Liver (tissue), 9 donors: ENCODE data around the gene MRPL18. TPM values are rescaled to one million over a fixed set of nuclear protein-coding genes. Genes with fewer than 3 reads are reported as not detected.

Experiments used
- DNase-seq: peaks from one replicate; pipeline ENCODE4 v3.0.0-alpha.2; 2017; ENCODE audit warnings: low spot score
- H3K27ac ChIP-seq, 2 donors: one replicate each; pipeline ENCODE4 v1.7.0; 2013; ENCODE audit warnings: inconsistent platforms in 2 of 2, low read length in 2 of 2, control low read depth in 1 of 2, low read depth in 1 of 2, mild to moderate bottlenecking in 1 of 2
- H3K27me3 ChIP-seq, 4 donors: one replicate each; pipeline versions ENCODE4 v1.6.1 to v1.7.0; 2013; ENCODE audit warnings: low read length in 3 of 4, inconsistent platforms in 1 of 4, mild to moderate bottlenecking in 1 of 4, moderate library complexity in 1 of 4; ENCODE audit not compliant: control insufficient read depth in 4 of 4, insufficient read depth in 4 of 4
- H3K36me3 ChIP-seq, 4 donors: one replicate each; pipeline versions ENCODE4 v1.6.1 to v1.7.0; 2013; ENCODE audit warnings: low read length in 3 of 4, mild to moderate bottlenecking in 3 of 4, low read depth in 1 of 4, moderate library complexity in 1 of 4; ENCODE audit not compliant: control insufficient read depth in 4 of 4, insufficient read depth in 3 of 4
- H3K4me1 ChIP-seq, 4 donors: one replicate each; pipeline versions ENCODE4 v1.6.1 to v1.7.0; 2013; ENCODE audit warnings: low read length in 3 of 4, mild to moderate bottlenecking in 3 of 4, moderate library complexity in 1 of 4; ENCODE audit not compliant: control insufficient read depth in 4 of 4, insufficient read depth in 4 of 4
- H3K4me3 ChIP-seq, 3 donors: one replicate each; pipeline versions ENCODE4 v1.6.1 to v1.7.0; 2013; ENCODE audit warnings: low read length in 3 of 3, control low read depth in 1 of 3, low read depth in 1 of 3, mild to moderate bottlenecking in 1 of 3
- H3K9ac ChIP-seq, 2 donors: one replicate each; pipeline ENCODE4 v1.7.0; 2013; ENCODE audit warnings: low read length in 2 of 2, mild to moderate bottlenecking in 2 of 2, moderate library complexity in 2 of 2, control low read depth in 1 of 2, low read depth in 1 of 2
- H3K9me3 ChIP-seq, 4 donors: one replicate each; pipeline versions ENCODE4 v1.6.1 to v1.7.0; 2013; ENCODE audit warnings: low read length in 3 of 4; ENCODE audit not compliant: control insufficient read depth in 4 of 4
- CTCF ChIP-seq: fragments of 150-350 bp; IDR thresholded peaks from 2 replicates; pipeline ENCODE4 v1.5.1; 2017; ENCODE audit warnings: improper control_type of control experiment, low read depth, low read length; ENCODE audit not compliant: missing input control
- EGR1 ChIP-seq, 2 donors: IDR thresholded peaks; 2 replicates each; pipeline ENCODE4 v1.6.1; 2016 to 2018; ENCODE audit warnings: antibody characterized with exemption in 2 of 2, low read depth in 2 of 2
- FOXA1 ChIP-seq: IDR thresholded peaks from 2 replicates; pipeline ENCODE4 v1.6.1; 2016; ENCODE audit warnings: antibody characterized with exemption
- GABPA ChIP-seq, 2 donors: IDR thresholded peaks in 1 of 2; conservative IDR thresholded peaks in 1 of 2; 2 replicates each; pipeline ENCODE4 v1.6.1; 2016; ENCODE audit warnings: antibody characterized with exemption in 2 of 2, mild to moderate bottlenecking in 1 of 2, moderate library complexity in 1 of 2
- HNF4A ChIP-seq, 2 donors: conservative IDR thresholded peaks; 2 replicates each; pipeline ENCODE4 v1.6.1; 2016; ENCODE audit warnings: antibody characterized with exemption in 2 of 2, mild to moderate bottlenecking in 2 of 2
- HNF4G ChIP-seq: IDR thresholded peaks from 2 replicates; pipeline ENCODE4 v1.6.1; 2016; ENCODE audit warnings: antibody characterized with exemption
- JUND ChIP-seq, 2 donors: IDR thresholded peaks; 2 replicates each; pipeline ENCODE4 v1.6.1; 2016; ENCODE audit warnings: antibody characterized with exemption in 2 of 2
- MAX ChIP-seq: IDR thresholded peaks from 2 replicates; pipeline ENCODE4 v1.6.1; 2016; ENCODE audit warnings: antibody characterized with exemption
- NR2F2 ChIP-seq: IDR thresholded peaks from 2 replicates; pipeline ENCODE4 v1.6.1; 2016; ENCODE audit warnings: antibody characterized with exemption
- RAD21 ChIP-seq, 2 donors: IDR thresholded peaks; 2 replicates each; pipeline ENCODE4 v1.6.1; 2016; ENCODE audit warnings: antibody characterized with exemption in 2 of 2, mild to moderate bottlenecking in 2 of 2
- REST ChIP-seq: IDR thresholded peaks from 2 replicates; pipeline ENCODE4 v1.6.1; 2016; ENCODE audit warnings: antibody characterized with exemption, mild to moderate bottlenecking
- RXRA ChIP-seq, 2 donors: IDR thresholded peaks; 2 replicates each; pipeline ENCODE4 v1.6.1; 2017 to 2018; ENCODE audit warnings: antibody characterized with exemption in 2 of 2, mild to moderate bottlenecking in 1 of 2
- SP1 ChIP-seq: IDR thresholded peaks from 2 replicates; pipeline ENCODE4 v1.6.1; 2018; ENCODE audit warnings: antibody characterized with exemption, mild to moderate bottlenecking
- YY1 ChIP-seq: IDR thresholded peaks from 2 replicates; pipeline ENCODE4 v1.6.1; 2016; ENCODE audit warnings: antibody characterized with exemption, mild to moderate bottlenecking
- WGBS: extraction: QIAGEN DNeasy Blood & Tissue Kit; methylation state at CpG from one replicate; pipeline ENCODE4 v1.1.7; 2013; 5-methylcytosine and 5-hydroxymethylcytosine counted together
- polyA plus RNA-seq, 2 donors: library from polyadenylated mRNA; stranded (reverse) in 1 of 2; unstranded in 1 of 2; fragments of 200-250 nt in 1 of 2; fragments of >200 nt in 1 of 2; fragmentation: Nextera tagmentation in 1 of 2; extraction: Ambion mirVana in 1 of 2; gene quantifications; one replicate each; pipeline versions ENCODE4 v1.2.1 to v1.2.3, GENCODE V29; 2013 to 2015
- total RNA-seq, 2 donors: library from RNA; depleted of rRNA; stranded (reverse); fragments of >200 nt; gene quantifications; one replicate each; pipeline ENCODE4 v1.2.3, GENCODE V29; 2014
- donor health status: healthy.
- donor health status: healthy.
- donor health status: healthy.
- donor health status: healthy.
- donor health status: healthy.

The MRPL18 gene
- total and polyA plus RNA-seq, 4 donors = 32.5 to 61.9 (median 41.9) TPM

- Histone ChIP-seq H3K36me3 (no peaks in the 10 kb centered on the region), H3K9me3 (no peaks in the 10 kb centered on the region), H3K27me3 (no peaks in the 10 kb centered on the region), H3K4me1 (no peaks in the 10 kb centered on the region), H3K9ac (no peak overlapping the region), H3K4me3 (no peak overlapping the region), H3K27ac (no peak overlapping the region)
- WGBS = 81% methylated on average over 6 of the region's 6 CpGs
- no peak for DNase-seq
- TF ChIP-seq HNF4A (conservative IDR thresholded peaks at IDR 0.05) (peak; percentile 4 to 23), EGR1 (IDR thresholded peaks at IDR 0.05; ENCODE audit: low read depth in 2 of 2) (no peak)
Observed at GRCh38 chr6:159805440-159806020, 15.3 kb downstream of the MRPL18 start.

- no peak for DNase-seq
- no peaks in the 10 kb centered on the region for H3K4me1 ChIP-seq
- H3K9ac ChIP-seq = no peak overlapping the region
- no peaks in the 10 kb centered on the region for H3K27me3 ChIP-seq
- 84% methylated on average over 9 of the region's 9 CpGs for WGBS
- no peak overlapping the region for H3K4me3 ChIP-seq
- no peaks in the 10 kb centered on the region for H3K9me3 ChIP-seq
- TF ChIP-seq SP1 = no peak
- no peak for TF ChIP-seq FOXA1
- TF ChIP-seq MAX = no peak
- TF ChIP-seq RAD21 (IDR thresholded peaks at IDR 0.05) = no peak
- no peak for TF ChIP-seq NR2F2
- TF ChIP-seq REST = no peak
- no peak for TF ChIP-seq RXRA (IDR thresholded peaks at IDR 0.05)
- no peak for TF ChIP-seq HNF4G
- no peak for TF ChIP-seq EGR1 (IDR thresholded peaks at IDR 0.05; ENCODE audit: low read depth in 2 of 2)
- no peak for TF ChIP-seq JUND (IDR thresholded peaks at IDR 0.05)
- no peak for TF ChIP-seq YY1
- TF ChIP-seq CTCF = no peak
- no peak for TF ChIP-seq GABPA (IDR thresholded peaks at IDR 0.05 in 1 of 2, conservative IDR thresholded peaks at IDR 0.05 in 1 of 2)
- no peak overlapping the region for H3K27ac ChIP-seq
- no peaks in the 10 kb centered on the region for H3K36me3 ChIP-seq
Observed at GRCh38 chr6:159806021-159806458, 15.8 kb downstream of the MRPL18 start.
